Neural cell (in vitro differentiated cells): ENCODE data around the gene MIA2. TPM values are rescaled to one million over a fixed set of nuclear protein-coding genes. Genes with fewer than 3 reads are reported as not detected.

ENCODE experiments used
- H2AFZ ChIP-seq: fragments of 200-600, 300-800 bp; sonication (generic), shearing (Covaris generic); 2 replicates; pipeline ENCODE4 v1.6.0; 2014; ENCODE audit warnings: low read depth, mild to moderate bottlenecking, antibody characterized with exemption, low read length, moderate library complexity
- H3F3A ChIP-seq: fragments of 200-600 bp; shearing (Covaris generic); 2 replicates; pipeline ENCODE4 v1.6.1; 2016; ENCODE audit warnings: mild to moderate bottlenecking, moderate library complexity, mixed read lengths, antibody characterized with exemption, low read length; ENCODE audit not compliant: insufficient read depth, poor library complexity, severe bottlenecking
- H3K27ac ChIP-seq: fragments of 200-600, 300-800 bp; sonication (generic), shearing (Covaris generic); 2 replicates; pipeline ENCODE4 v1.5.1; 2014; ENCODE audit warnings: mild to moderate bottlenecking, low read length, moderate library complexity
- H3K27me3 ChIP-seq: fragments of 300-800, 200-600 bp; sonication (generic), shearing (Covaris generic); 2 replicates; pipeline ENCODE4 v1.6.0; 2014; ENCODE audit warnings: mild to moderate bottlenecking, low read depth, low read length, moderate library complexity; ENCODE audit not compliant: insufficient read depth
- H3K36me3 ChIP-seq: fragments of 300-800, 200-600 bp; sonication (generic), shearing (Covaris generic); 2 replicates; pipeline ENCODE4 v1.5.1; 2014; ENCODE audit warnings: mild to moderate bottlenecking, antibody characterized with exemption, low read length, moderate library complexity; ENCODE audit not compliant: insufficient read depth
- H3K4me2 ChIP-seq: fragments of 300-800, 200-600 bp; sonication (generic), shearing (Covaris generic); 2 replicates; pipeline ENCODE4 v1.6.0; 2014; ENCODE audit warnings: mild to moderate bottlenecking, low read length
- H3K4me3 ChIP-seq: fragments of 300-800, 200-600 bp; sonication (generic), shearing (Covaris generic); 2 replicates; pipeline ENCODE4 v1.5.1; 2014; ENCODE audit warnings: mild to moderate bottlenecking, low read length, moderate library complexity
- H3K79me2 ChIP-seq: fragments of 200-600 bp; shearing (Covaris generic); replicated peaks from 2 replicates; pipeline ENCODE4 v1.6.0; 2014; ENCODE audit warnings: mild to moderate bottlenecking, low read length, moderate library complexity; ENCODE audit not compliant: insufficient read depth
- H3K9ac ChIP-seq: fragments of 300-800, 200-600 bp; sonication (generic), shearing (Covaris generic); 2 replicates; pipeline ENCODE4 v1.6.1; 2016; ENCODE audit warnings: mild to moderate bottlenecking, low read length, mixed read lengths
- H3K9me2 ChIP-seq: fragments of 200-600 bp; shearing (Covaris generic); 2 replicates; pipeline ENCODE4 v1.6.1; 2016; ENCODE audit warnings: mild to moderate bottlenecking, low read length, mixed read lengths; ENCODE audit not compliant: insufficient read depth
- H3K9me3 ChIP-seq: fragments of 200-600, 300-800 bp; sonication (generic), shearing (Covaris generic); 2 replicates; pipeline ENCODE4 v1.6.1; 2016; ENCODE audit warnings: mild to moderate bottlenecking, mixed run types, low read length, moderate library complexity, mixed read lengths
- H4K20me1 ChIP-seq: fragments of 200-600 bp; shearing (Covaris generic); 2 replicates; pipeline ENCODE4 v1.6.1; 2016; ENCODE audit warnings: mild to moderate bottlenecking, mixed run types; ENCODE audit not compliant: insufficient read depth
- EP300 ChIP-seq: fragments of 450-650 bp; conservative IDR thresholded peaks from 2 replicates; pipeline ENCODE4 v1.6.1; 2014; ENCODE audit warnings: antibody characterized with exemption, mild to moderate bottlenecking, moderate library complexity; ENCODE audit not compliant: poor library complexity, severe bottlenecking
- EZH2 ChIP-seq: fragments of 200-600, 300-800 bp; shearing (Covaris generic), sonication (generic); IDR thresholded peaks from 2 replicates; pipeline ENCODE4 v1.6.1; 2014; ENCODE audit warnings: antibody characterized with exemption, low read length, borderline replicate concordance, mild to moderate bottlenecking; ENCODE audit not compliant: insufficient read depth, poor library complexity, severe bottlenecking
- MXI1 ChIP-seq: fragments of 450-650 bp; conservative IDR thresholded peaks from 2 replicates; pipeline ENCODE4 v1.6.1; 2014; ENCODE audit warnings: antibody characterized with exemption, mild to moderate bottlenecking; ENCODE audit not compliant: poor library complexity, severe bottlenecking
- POLR2AphosphoS5 ChIP-seq: IDR thresholded peaks from 2 replicates; pipeline ENCODE4 v1.6.1; 2012
- RAD21 ChIP-seq: fragments of 450-650 bp; conservative IDR thresholded peaks from 2 replicates; pipeline ENCODE4 v1.6.1; 2014; ENCODE audit warnings: antibody characterized with exemption, mild to moderate bottlenecking, moderate library complexity
- SMC3 ChIP-seq: fragments of 450-650 bp; conservative IDR thresholded peaks from 2 replicates; pipeline ENCODE4 v1.6.1; 2014; ENCODE audit warnings: antibody characterized with exemption, mild to moderate bottlenecking, moderate library complexity; ENCODE audit not compliant: poor library complexity
- TAF1 ChIP-seq: IDR thresholded peaks from 2 replicates; pipeline ENCODE4 v1.6.1; 2012; ENCODE audit warnings: low read depth
- polyA plus RNA-seq: library from polyadenylated mRNA; depleted of rRNA; stranded (reverse); fragments of >200 nt; gene quantifications from 2 replicates; pipeline ENCODE4 v1.2.3, GENCODE V29; 2014
- TF ChIP-seq, protein P1 (sequence below): IDR thresholded peaks from 2 replicates; pipeline ENCODE4 v1.6.1; 2012; ENCODE audit warnings: borderline replicate concordance
- TF ChIP-seq, protein P2 (sequence below): fragments of 450-650 bp; IDR thresholded peaks from 2 replicates; pipeline ENCODE4 v1.5.1; 2014; ENCODE audit warnings: antibody characterized with exemption, mild to moderate bottlenecking, moderate library complexity; ENCODE audit not compliant: poor library complexity, severe bottlenecking

MIA2 gene
- polyA plus RNA-seq, 1 donor from 2014 or later = 17.7 TPM

DNA sequence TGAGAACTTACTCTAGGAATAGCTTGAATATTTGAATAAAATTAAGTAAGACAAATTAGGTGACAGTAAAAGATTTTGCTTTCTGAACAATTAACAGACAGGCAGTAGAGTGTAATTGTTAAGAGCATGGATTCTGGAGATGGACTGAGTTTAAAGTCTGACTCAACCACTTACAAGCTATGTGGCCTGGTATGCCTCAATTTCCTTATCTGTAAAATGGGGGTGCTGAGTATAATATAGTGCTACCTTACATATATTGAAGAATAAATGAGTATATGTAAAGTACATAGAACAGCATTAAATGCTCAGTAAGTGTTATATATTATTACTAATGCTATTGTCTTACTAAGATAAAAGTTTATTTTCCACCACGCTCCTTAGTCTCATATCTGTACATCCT lies 7.1 kb downstream of the MIA2 start:
- no peaks in the 10 kb centered on the region for H3F3A ChIP-seq
- no peaks in the 10 kb centered on the region for H3K79me2 ChIP-seq
- TF ChIP-seq POLR2AphosphoS5 = no peak
- no peak for TF ChIP-seq TAF1
- TF ChIP-seq, protein P1, sequence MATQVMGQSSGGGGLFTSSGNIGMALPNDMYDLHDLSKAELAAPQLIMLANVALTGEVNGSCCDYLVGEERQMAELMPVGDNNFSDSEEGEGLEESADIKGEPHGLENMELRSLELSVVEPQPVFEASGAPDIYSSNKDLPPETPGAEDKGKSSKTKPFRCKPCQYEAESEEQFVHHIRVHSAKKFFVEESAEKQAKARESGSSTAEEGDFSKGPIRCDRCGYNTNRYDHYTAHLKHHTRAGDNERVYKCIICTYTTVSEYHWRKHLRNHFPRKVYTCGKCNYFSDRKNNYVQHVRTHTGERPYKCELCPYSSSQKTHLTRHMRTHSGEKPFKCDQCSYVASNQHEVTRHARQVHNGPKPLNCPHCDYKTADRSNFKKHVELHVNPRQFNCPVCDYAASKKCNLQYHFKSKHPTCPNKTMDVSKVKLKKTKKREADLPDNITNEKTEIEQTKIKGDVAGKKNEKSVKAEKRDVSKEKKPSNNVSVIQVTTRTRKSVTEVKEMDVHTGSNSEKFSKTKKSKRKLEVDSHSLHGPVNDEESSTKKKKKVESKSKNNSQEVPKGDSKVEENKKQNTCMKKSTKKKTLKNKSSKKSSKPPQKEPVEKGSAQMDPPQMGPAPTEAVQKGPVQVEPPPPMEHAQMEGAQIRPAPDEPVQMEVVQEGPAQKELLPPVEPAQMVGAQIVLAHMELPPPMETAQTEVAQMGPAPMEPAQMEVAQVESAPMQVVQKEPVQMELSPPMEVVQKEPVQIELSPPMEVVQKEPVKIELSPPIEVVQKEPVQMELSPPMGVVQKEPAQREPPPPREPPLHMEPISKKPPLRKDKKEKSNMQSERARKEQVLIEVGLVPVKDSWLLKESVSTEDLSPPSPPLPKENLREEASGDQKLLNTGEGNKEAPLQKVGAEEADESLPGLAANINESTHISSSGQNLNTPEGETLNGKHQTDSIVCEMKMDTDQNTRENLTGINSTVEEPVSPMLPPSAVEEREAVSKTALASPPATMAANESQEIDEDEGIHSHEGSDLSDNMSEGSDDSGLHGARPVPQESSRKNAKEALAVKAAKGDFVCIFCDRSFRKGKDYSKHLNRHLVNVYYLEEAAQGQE = no peak
- TF ChIP-seq EZH2 = no peak
- no peak for TF ChIP-seq MXI1
- no peak for TF ChIP-seq EP300
- TF ChIP-seq SMC3 = no peak
- TF ChIP-seq RAD21 = no peak
- TF ChIP-seq, protein P2, sequence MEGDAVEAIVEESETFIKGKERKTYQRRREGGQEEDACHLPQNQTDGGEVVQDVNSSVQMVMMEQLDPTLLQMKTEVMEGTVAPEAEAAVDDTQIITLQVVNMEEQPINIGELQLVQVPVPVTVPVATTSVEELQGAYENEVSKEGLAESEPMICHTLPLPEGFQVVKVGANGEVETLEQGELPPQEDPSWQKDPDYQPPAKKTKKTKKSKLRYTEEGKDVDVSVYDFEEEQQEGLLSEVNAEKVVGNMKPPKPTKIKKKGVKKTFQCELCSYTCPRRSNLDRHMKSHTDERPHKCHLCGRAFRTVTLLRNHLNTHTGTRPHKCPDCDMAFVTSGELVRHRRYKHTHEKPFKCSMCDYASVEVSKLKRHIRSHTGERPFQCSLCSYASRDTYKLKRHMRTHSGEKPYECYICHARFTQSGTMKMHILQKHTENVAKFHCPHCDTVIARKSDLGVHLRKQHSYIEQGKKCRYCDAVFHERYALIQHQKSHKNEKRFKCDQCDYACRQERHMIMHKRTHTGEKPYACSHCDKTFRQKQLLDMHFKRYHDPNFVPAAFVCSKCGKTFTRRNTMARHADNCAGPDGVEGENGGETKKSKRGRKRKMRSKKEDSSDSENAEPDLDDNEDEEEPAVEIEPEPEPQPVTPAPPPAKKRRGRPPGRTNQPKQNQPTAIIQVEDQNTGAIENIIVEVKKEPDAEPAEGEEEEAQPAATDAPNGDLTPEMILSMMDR = no peak
- no peaks in the 10 kb centered on the region for H3K9me2 ChIP-seq
- H4K20me1 ChIP-seq = no peaks in the 10 kb centered on the region
- no peak overlapping the region for H3K4me2 ChIP-seq
- H3K4me3 ChIP-seq = no peak overlapping the region
- no peaks in the 10 kb centered on the region for H3K27me3 ChIP-seq
- H3K9ac ChIP-seq = no peak overlapping the region
- H3K27ac ChIP-seq = no peak overlapping the region
- H3K9me3 ChIP-seq = no peaks in the 10 kb centered on the region
- no peaks in the 10 kb centered on the region for H3K36me3 ChIP-seq
- H2AFZ ChIP-seq = no peak overlapping the region

DNA sequence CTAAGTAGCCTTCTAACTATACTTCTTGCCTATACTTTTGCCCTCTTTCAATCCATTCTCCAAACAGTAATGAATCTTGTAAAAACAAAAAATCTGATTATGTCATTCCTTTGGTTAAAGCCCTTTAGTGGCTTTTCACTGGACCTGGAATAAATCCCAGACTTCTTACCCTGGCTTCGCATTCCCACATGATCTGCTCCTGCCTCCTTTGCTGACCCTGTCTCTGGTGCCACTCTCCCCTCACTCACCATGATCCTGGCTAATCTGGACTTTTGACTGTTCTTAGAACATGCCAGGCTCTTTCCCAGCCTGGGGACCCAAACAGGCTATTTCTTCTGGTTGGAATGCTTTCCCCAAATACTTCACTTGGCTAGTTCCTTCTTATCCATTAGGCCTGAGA lies 7.9 kb downstream of the MIA2 start:
- Histone ChIP-seq H3K9me2 (no peaks in the 10 kb centered on the region), H3K4me3 (no peak overlapping the region), H3K79me2 (no peaks in the 10 kb centered on the region), H3K27ac (no peak overlapping the region), H3K36me3 (no peaks in the 10 kb centered on the region), H3K27me3 (no peaks in the 10 kb centered on the region), H3K9ac (no peak overlapping the region), H3K4me2 (no peak overlapping the region), H2AFZ (no peak overlapping the region), H3K9me3 (no peaks in the 10 kb centered on the region), H4K20me1 (no peaks in the 10 kb centered on the region), H3F3A (no peaks in the 10 kb centered on the region)
- TF ChIP-seq EZH2 = no peak
- no peak for TF ChIP-seq POLR2AphosphoS5
- no peak for TF ChIP-seq EP300
- TF ChIP-seq, protein P2 = no peak
- TF ChIP-seq, protein P1 = no peak
- no peak for TF ChIP-seq TAF1
- no peak for TF ChIP-seq RAD21
- TF ChIP-seq SMC3 = no peak
- TF ChIP-seq MXI1 = no peak
